NB4 (cell line): Measurements from ENCODE around the gene ARHGAP45.

Experiments used
- CTCF ChIP-seq: IDR thresholded peaks from one replicate; pipeline ENCODE4 v1.5.1; 2012; ENCODE audit warnings: low read depth, low read length
- MAX ChIP-seq: IDR thresholded peaks from 2 replicates; pipeline ENCODE4 v1.6.1; 2011; ENCODE audit warnings: low read depth, low read length
- MYC ChIP-seq: IDR thresholded peaks from 2 replicates; pipeline ENCODE4 v1.6.1; 2011; ENCODE audit warnings: low read depth, low read length
- POLR2A ChIP-seq: IDR thresholded peaks from 2 replicates; pipeline ENCODE4 v1.6.1; 2011; ENCODE audit warnings: mild to moderate bottlenecking; ENCODE audit not compliant: insufficient read length; ENCODE audit errors: extremely low read depth

GRCh38 chr19:1063030-1063908 lies 3.7 kb upstream of the ARHGAP45 start:
- TF ChIP-seq CTCF, result no peak
- no peak for TF ChIP-seq POLR2A
- no peak for TF ChIP-seq MYC
- TF ChIP-seq MAX, result no peak
